ENCODE measurements around the gene PRTN3.
A peak's percentile ranks its signal among the peaks of the same experiment; 100 is the strongest.
"Not testable (repeated sequence)": the region's sequence is repeated elsewhere in the genome, so short reads cannot be mapped to it uniquely, and the experiment has no call there.

The PRTN3 gene

DNA sequence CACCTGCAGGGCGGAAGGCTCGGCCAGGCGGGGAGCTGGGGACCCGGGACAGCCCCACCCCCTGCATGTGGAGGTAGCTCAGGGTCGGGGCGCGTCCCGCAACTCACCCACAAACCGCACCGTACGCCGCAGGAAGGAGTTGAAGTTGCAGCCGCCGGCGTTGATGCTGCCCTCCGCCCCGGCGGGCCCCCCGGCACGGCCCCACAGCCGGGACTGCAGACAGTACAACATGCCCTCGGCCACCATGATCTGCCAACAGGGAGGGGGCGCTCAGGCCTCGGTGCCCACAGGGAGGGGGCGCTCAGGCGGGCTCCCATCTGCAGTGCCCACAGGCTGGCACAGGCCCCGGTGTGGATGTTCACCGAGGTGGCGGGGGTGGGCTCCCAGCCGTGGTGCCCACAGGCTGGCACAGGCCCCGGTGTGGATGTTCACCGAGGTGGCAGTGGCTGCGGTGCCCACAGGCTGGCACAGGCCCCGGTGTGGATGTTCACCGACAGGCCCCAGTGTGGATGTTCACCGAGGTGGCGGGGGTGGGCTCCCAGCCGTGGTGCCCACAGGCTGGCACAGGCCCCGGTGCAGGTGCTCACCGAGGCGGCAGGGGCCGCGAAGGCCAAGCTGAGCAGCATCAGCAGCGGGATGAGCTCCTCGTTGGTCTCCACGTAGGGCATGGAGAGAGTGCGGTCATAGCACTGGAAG, 25.6 kb upstream of the PRTN3 start:
- DNase-seq, result no peak

DNA sequence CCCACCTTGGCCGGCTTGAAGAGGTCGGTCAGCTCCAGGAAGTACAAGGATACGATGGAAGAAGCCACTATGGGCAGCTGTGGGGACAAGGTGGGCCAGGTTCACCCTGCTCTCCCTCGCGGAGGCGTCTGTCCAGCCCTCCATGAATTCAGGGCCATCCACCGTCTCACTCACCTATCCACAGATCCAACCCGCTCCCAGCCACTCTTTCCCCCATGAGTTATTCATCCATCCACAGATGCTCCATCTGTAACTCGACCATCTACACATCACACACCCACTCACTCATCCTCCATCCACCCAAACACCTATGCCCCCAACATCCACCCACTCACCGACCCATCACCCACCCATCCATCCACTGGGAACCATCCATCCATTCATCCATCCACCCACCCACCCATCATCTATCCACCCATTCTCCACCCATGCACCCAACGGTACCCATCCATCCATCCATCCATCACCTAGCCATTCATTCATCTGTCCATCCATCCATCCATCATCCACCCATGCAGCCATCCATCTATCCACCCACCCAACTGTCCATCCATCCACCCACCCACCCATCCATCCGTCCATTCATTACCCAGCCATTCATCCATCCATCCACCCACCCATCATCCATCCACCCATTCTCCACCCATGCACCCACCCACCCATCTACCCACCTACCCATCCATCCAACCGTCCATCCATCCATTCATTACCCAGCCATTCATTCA, 24.9 kb upstream of the PRTN3 start:
- DNase-seq, result no peak

- DNase-seq, result no peak
Measured at GRCh38 chr19:816500-816857, 24.3 kb upstream of the PRTN3 start.

DNA sequence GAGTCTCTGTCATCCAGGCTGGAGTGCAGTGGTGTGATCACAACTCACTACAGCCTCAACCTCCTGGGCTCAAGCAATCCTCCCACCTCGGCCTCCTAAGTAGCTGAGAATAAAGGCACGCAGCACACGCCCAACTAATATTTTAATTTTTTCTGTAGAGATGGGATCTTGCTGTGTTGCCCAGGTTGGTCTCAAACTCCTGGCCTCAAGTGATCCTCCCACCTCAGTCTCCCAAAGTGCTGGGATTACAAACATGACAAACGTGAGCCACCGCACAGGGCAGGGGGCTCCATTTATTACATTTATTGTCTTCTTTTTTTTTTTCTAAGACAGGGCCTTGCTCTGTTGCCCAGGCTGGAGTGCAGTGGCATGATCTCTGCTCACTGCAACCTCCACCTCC, 20.6 kb upstream of the PRTN3 start:
- DNase-seq, result not testable (repeated sequence)

DNA sequence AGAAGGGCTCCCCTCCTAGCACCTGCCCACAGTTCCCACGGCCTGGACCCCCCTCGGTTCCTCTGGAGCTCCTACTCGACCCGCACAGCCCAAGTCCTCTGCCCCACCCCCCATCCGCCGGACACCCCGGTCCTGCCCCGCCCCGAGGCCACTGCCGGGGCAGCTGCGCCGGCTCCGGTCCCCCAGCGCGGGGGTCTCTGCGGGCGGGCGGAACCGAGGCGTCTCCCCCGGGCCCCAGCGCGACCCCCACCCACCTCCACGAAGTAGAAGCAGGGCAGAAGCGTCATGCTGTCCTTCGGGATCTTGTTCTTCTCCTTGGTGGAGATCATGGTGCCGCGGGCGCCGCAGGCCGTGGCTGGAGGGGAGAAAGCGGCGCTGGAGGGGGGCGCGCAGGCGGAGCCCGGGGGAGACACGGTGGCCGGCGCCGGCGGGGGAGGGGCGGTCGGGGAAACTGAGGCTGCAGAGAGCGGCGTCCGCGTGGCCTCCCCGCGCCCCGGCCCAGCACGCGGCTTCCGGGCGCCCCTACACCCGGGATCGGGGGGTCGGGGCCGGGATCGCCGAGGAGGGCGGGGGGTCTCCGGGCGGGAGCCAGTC, 19.5 kb upstream of the PRTN3 start:
- DNase-seq, result no peak

- no peak for DNase-seq
Measured at GRCh38 chr19:821825-822503, 18.8 kb upstream of the PRTN3 start, which contains the start of gene PLPPR3. Gene PLPPR3, minus strand, starts transcription at chr19:821955. Its CDS starts 396 bp downstream, at chr19:821559.

- no peak for DNase-seq
Measured at GRCh38 chr19:823565-824121, 17.2 kb upstream of the PRTN3 start.

DNA sequence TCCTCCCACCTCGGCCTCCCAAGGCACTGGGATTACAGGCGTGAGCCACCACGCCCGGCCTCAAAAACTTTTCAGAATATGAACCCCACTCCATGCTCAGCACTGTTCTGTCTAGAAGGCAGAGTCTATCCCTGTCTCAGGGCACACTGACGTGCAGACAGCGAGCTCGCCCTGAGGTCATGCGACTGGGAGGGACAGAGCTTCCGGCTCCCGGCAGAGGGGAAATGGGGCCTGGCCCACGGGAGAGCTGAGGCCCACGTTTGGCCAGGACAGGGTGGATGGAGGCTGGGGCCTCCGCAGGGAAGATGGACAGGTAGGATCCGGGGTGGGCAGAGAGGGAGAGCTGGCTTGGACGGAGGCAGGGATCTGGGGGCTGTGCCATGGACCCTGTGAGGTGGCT, 15.9 kb upstream of the PRTN3 start:
- DNase-seq, result no peak

DNA sequence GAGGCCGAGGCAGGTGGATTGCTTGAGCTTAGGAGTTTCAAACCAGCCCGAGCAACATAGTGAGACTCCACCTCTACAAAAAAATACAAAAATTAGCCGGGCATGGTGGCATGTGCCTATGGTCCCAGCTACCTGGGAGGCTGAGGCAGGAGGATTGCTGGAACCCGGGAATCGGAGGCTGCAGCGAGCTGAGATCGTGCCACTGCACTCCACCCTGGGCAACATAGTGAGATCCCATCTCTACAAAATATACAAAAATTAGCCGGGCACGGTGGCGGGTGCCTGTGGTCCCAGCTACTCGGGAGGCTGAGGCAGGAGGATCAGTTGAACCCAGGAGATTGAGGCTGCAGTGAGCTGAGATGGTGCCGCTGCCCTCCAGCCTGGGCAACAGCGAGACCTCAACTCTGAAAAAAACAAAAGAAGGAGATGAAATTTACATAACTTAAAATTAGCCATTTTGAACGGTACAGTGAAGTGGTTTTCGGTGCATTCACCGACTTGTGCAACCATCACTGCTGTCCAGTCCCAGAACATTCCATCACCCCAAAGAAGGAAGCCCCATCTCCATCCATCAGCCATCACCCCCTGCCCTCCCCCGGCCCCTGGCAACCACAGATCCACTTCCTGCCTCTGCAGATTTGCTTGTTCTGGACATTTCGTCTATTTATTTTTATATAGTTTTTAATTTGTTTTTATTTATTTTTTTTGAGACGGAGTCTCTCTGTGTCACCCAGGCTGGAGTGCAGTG, 14.7 kb upstream of the PRTN3 start:
- DNase-seq, result no peak

- DNase-seq, result no peak
Measured at GRCh38 chr19:827314-827709, 13.5 kb upstream of the PRTN3 start.

GRCh38 chr19:827710-828321, 13.0 kb upstream of the PRTN3 start, which contains the start of gene AZU1:
Gene AZU1, plus strand, starts transcription at chr19:827837. Its CDS starts 10 bp downstream, at chr19:827847.
- DNase-seq, result no peak

DNA sequence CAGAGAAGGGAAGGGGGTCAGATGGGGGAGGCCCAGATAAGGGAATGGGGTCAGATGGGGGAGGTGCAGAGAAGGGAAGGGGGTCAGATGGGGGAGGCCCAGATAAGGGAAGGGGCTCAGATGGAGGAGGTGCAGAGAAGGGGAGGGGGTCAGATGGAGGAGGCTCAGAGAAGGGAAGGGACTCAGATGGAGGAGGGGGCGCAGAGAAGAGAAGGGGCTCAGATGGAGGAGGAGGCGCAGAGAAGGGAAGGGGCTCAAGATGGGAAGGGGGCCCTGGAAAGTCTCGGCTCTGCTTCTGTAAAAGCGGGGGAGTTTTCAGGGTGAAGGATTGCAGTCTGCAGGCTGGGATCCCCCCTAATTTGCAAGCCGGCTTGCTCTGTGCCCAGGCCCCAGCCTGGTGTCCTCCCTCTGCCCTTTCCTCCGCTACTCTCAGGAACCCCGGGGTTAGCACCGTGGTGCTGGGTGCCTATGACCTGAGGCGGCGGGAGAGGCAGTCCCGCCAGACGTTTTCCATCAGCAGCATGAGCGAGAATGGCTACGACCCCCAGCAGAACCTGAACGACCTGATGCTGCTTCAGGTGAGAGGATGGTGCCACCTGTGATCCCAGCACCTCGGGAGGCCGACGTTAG, 11.6 kb upstream of the PRTN3 start:
- DNase-seq, result no peak

GRCh38 chr19:831407-832369, 9.1 kb upstream of the PRTN3 start:
- DNase-seq, result no peak

DNA sequence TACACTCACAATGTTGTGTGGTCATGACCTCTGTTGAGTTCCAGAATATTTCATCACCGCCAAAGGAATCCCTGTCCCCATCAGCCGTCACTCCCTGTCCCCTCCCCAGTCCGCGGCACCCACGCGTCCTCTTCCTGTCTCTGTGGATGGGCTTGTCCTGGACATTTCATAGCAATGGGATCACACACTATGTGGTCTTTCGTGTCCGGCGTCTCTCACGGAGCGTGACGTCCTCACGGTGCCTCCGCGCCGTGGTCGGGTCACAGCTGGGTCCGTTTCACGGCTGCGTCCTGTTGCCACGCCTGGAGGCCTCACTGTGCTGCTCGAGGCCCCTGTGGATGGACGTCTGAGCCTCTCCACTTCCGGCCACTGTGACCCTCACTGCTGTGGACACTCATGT, 6.6 kb upstream of the PRTN3 start:
- no peak for DNase-seq

- DNase-seq, result no peak
Measured at GRCh38 chr19:835210-835810, 5.5 kb upstream of the PRTN3 start.

- not testable (repeated sequence) for DNase-seq
Measured at GRCh38 chr19:842802-843179, 2.0 kb downstream of the PRTN3 start.

DNA sequence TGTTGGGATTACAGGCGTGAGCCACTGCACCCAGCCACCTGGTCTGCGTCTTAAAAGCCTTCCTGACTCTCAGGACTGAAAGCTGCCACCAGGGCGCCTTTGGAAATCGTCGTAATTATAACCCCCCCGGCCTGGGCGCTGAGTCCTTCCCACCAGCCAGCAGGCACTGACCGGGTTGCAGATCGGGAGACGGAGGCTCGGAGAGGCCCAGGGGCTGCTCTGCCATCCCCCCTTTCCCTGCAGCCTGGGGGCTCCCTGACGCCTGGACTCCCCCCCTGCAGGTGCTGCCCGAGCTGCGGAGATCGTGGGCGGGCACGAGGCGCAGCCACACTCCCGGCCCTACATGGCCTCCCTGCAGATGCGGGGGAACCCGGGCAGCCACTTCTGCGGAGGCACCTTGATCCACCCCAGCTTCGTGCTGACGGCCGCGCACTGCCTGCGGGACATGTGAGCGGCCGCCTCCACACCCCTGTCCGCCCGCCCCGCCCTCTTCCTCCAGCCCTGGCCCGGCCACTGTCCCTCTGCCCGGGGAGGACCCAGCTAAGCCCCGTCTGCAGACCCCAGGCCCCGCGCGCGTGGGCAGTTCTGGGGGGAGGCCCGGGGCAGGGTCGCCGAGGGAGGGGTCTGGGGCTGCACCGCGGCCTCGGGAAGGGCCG, 2.5 kb downstream of the PRTN3 start:
- DNase-seq, result peak in 1 of 56 donors; percentile 52

Data from amygdala (tissue), 56 donors.